Mammary epithelial cell (primary cell): ENCODE data around the gene TMSB4X.

Experiments
- EZH2 ChIP-seq: IDR thresholded peaks from 2 replicates; pipeline ENCODE4 v1.6.1; 2012; ENCODE audit warnings: low read length, inconsistent platforms, borderline replicate concordance
- TF ChIP-seq, protein P1 (sequence below), 2 donors: IDR thresholded peaks in 1 of 2; conservative IDR thresholded peaks in 1 of 2; 2 replicates each; pipeline ENCODE4 v1.5.1; 2011 to 2012; ENCODE audit warnings: inconsistent platforms in 2 of 2, low read length in 2 of 2, mild to moderate bottlenecking in 2 of 2, control low read depth in 1 of 2, low read depth in 1 of 2; ENCODE audit not compliant: insufficient read depth in 1 of 2; ENCODE audit errors: extremely low read depth in 1 of 2

GRCh38 chrX:12945494-12945893, 29.4 kb upstream of the TMSB4X start:
- TF ChIP-seq, protein P1, sequence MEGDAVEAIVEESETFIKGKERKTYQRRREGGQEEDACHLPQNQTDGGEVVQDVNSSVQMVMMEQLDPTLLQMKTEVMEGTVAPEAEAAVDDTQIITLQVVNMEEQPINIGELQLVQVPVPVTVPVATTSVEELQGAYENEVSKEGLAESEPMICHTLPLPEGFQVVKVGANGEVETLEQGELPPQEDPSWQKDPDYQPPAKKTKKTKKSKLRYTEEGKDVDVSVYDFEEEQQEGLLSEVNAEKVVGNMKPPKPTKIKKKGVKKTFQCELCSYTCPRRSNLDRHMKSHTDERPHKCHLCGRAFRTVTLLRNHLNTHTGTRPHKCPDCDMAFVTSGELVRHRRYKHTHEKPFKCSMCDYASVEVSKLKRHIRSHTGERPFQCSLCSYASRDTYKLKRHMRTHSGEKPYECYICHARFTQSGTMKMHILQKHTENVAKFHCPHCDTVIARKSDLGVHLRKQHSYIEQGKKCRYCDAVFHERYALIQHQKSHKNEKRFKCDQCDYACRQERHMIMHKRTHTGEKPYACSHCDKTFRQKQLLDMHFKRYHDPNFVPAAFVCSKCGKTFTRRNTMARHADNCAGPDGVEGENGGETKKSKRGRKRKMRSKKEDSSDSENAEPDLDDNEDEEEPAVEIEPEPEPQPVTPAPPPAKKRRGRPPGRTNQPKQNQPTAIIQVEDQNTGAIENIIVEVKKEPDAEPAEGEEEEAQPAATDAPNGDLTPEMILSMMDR (conservative IDR thresholded peaks at IDR 0.05 in 1 of 2, IDR thresholded peaks at IDR 0.05 in 1 of 2; ENCODE audit: extremely low read depth in 1 of 2, insufficient read depth in 1 of 2, low read depth in 1 of 2, low read length in 2 of 2), result no peak
- no peak for TF ChIP-seq EZH2
